ENCODE data around the gene RICTOR. TPM values are rescaled to one million over a fixed set of nuclear protein-coding genes. Genes with fewer than 3 reads are reported as not detected.

Gene RICTOR
- total RNA-seq, 1 donor from 2014 or later, result 51.1 TPM

GRCh38 chr5:38925154-38925925 is 148.9 kb downstream of the RICTOR start:
- DNase-seq (no peak), ATAC-seq (no peak)
- intact Hi-C loops (cut with DNase I), result no loop called here
- no peaks in the 10 kb centered on the region for H3K9me3 ChIP-seq
- no peaks in the 10 kb centered on the region for H3K27me3 ChIP-seq
- H3K36me3 ChIP-seq, result peaks cover 81% of the 10 kb centered on the region
- no peaks in the 10 kb centered on the region for H3K4me1 ChIP-seq
- TF ChIP-seq, protein P1, sequence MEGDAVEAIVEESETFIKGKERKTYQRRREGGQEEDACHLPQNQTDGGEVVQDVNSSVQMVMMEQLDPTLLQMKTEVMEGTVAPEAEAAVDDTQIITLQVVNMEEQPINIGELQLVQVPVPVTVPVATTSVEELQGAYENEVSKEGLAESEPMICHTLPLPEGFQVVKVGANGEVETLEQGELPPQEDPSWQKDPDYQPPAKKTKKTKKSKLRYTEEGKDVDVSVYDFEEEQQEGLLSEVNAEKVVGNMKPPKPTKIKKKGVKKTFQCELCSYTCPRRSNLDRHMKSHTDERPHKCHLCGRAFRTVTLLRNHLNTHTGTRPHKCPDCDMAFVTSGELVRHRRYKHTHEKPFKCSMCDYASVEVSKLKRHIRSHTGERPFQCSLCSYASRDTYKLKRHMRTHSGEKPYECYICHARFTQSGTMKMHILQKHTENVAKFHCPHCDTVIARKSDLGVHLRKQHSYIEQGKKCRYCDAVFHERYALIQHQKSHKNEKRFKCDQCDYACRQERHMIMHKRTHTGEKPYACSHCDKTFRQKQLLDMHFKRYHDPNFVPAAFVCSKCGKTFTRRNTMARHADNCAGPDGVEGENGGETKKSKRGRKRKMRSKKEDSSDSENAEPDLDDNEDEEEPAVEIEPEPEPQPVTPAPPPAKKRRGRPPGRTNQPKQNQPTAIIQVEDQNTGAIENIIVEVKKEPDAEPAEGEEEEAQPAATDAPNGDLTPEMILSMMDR (IDR thresholded peaks at IDR 0.05), result no peak
- no peak overlapping the region for H3K4me3 ChIP-seq
- H3K27ac ChIP-seq, result no peak overlapping the region

DNA sequence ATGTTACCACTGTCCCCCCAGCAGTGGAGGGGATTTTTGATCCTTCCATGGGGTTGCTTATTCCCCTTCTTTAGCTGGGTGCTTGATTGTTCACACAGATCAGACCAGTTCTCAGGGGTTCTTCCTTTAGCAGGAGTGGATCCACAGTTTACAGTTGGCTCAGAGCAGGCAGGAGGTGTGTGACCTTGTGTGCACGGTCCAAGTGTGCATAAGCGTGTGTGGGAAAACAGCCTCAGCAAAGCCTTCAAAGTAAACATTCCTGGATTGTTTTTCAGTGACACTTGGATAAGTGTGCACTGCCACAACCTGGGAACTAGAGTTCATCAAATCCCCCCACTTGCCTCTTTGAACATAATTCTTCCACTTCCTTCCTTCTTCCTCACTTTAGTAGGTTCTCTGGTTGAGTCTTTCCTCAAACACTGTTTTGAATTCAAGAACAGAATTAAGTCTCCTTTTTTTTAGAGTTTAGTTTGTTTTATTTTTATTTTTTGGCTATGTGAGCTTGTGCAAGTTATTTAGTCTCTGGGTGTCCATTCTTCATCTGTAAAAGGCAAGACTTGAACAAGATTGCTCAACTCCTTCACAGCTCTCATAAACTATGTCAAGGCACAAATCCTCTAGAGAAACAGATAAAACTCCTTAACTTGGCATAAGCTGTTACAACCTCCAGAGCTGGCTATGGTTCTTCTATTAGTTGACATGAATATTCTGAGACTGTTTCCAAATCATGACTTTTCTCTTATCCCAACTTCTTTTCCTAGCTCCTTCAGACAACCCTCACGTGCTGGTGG is 150.3 kb downstream of the RICTOR start:
- intact Hi-C loops (cut with DNase I), result loop anchor here (5.0 kb wide), 1 partner anchor 92 kb away; no protein-coding TSS in a partner anchor
- peak; percentile 44 for ATAC-seq
- Histone ChIP-seq H3K9me3 (no peaks in the 10 kb centered on the region), H3K4me1 (no peaks in the 10 kb centered on the region), H3K27ac (no peak overlapping the region), H3K4me3 (no peak overlapping the region), H3K36me3 (peaks cover 81% of the 10 kb centered on the region), H3K27me3 (no peaks in the 10 kb centered on the region)
- no peak for DNase-seq
- TF ChIP-seq, protein P1 (IDR thresholded peaks at IDR 0.05), result no peak

DNA sequence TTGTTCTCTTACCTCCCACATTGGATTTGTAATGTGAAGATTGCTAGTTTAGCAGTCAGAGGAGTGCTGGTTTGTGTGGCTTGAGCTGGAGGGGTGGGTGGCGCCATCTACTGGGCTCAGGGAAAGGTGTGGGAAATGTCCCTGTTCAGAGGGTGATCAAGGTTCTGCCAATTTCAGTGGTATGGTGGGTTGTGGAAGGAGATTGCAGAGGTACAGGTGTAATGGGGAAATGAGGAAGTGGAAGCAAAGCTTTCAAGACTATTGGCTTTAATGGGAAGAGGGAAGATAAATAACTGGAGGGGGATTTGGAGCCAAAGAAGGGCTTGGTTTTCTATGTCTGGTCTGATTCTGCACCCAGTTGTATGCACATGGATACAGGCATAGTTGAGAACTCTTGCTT is 152.0 kb downstream of the RICTOR start:
- no peak overlapping the region for H3K27ac ChIP-seq
- no peaks in the 10 kb centered on the region for H3K4me1 ChIP-seq
- intact Hi-C loops (cut with DNase I), result loop anchor here (5.0 kb wide), 1 partner anchor 90 kb away; no protein-coding TSS in a partner anchor
- no peaks in the 10 kb centered on the region for H3K27me3 ChIP-seq
- no peaks in the 10 kb centered on the region for H3K9me3 ChIP-seq
- TF ChIP-seq, protein P1 (IDR thresholded peaks at IDR 0.05), result peak; percentile 73
- ATAC-seq (peak; percentile 92), DNase-seq (peak; percentile 73)
- H3K4me3 ChIP-seq, result no peak overlapping the region
- H3K36me3 ChIP-seq, result peaks cover 81% of the 10 kb centered on the region

DNA sequence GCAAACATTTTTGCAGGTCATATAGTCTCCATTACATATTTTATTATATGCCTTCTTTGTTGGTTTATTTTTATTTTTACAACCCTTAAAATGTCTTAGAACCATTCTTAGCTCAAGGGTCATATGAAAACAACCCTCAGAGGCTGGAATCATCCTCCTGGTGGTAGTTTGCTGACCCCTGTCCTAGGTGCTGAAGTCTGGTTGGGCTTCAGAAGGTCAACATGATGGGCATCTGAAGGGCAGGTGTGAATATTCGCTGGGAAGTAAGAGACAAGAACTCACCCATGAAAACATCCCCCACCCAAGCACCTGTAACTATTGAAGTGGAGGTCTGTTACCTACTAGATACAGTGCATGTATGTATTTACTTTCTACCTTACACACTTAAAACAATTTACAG is 153.0 kb downstream of the RICTOR start:
- ATAC-seq (no peak), DNase-seq (no peak)
- no peak overlapping the region for H3K4me3 ChIP-seq
- H3K27ac ChIP-seq, result no peak overlapping the region
- no peaks in the 10 kb centered on the region for H3K9me3 ChIP-seq
- TF ChIP-seq, protein P1 (IDR thresholded peaks at IDR 0.05), result no peak
- no peaks in the 10 kb centered on the region for H3K4me1 ChIP-seq
- peaks cover 78% of the 10 kb centered on the region for H3K36me3 ChIP-seq
- intact Hi-C loops (cut with DNase I), result loop anchor here (5.0 kb wide), 1 partner anchor 89 kb away; no protein-coding TSS in a partner anchor
- no peaks in the 10 kb centered on the region for H3K27me3 ChIP-seq

DNA sequence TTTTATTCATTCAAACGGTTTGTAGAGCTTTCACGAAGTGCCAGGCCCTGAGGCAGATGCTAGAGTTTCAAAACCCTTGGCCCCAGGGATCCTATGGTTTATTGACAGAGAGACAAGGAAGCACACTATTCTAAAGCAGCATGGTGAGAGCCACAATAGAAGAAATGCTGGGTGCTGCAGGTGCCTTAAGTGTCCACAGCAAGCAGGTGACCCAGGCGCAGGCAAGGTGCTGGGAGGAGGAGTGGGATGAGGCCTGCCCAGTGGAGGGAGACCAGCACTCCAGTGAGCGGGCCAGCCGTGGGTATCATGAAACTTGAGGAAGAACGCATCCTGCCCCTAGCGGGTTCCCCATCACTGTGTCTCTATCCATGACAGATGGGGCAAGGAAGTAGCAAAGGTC is 157.4 kb downstream of the RICTOR start:
- Histone ChIP-seq H3K4me3 (no peak overlapping the region), H3K36me3 (peaks cover 52% of the 10 kb centered on the region), H3K27ac (no peak overlapping the region), H3K27me3 (no peaks in the 10 kb centered on the region), H3K9me3 (no peaks in the 10 kb centered on the region), H3K4me1 (no peaks in the 10 kb centered on the region)
- ATAC-seq, result no peak
- TF ChIP-seq, protein P1 (IDR thresholded peaks at IDR 0.05), result no peak
- DNase-seq, result no peak
- intact Hi-C loops (cut with DNase I), result no loop called here

Data from upper lobe of right lung (tissue), 1 donor.